NCI-H524 (cell line): Measurements from ENCODE around the gene SLC12A9.

Experiments used
- DNase-seq, 2 experiments: peaks; one replicate each; lab custom pipeline; 2025; lab: John Stamatoyannopoulos, UW

SLC12A9 gene

GRCh38 chr7:100882785-100883526, 30.4 kb downstream of the SLC12A9 start:
- DNase-seq: no peak

GRCh38 chr7:100884736-100885439, 32.4 kb downstream of the SLC12A9 start:
- no peak for DNase-seq

GRCh38 chr7:100885440-100886141, 33.1 kb downstream of the SLC12A9 start:
- DNase-seq: no peak

GRCh38 chr7:100886142-100886935, 33.8 kb downstream of the SLC12A9 start:
- no peak for DNase-seq

- no peak for DNase-seq
These were observed 34.5 kb downstream of the SLC12A9 start for GRCh38 chr7:100886936-100887515.

GRCh38 chr7:100887516-100888290, 35.2 kb downstream of the SLC12A9 start:
- no peak for DNase-seq

GRCh38 chr7:100888291-100888987, 35.9 kb downstream of the SLC12A9 start:
- DNase-seq: no peak

- DNase-seq: no peak
These were observed 36.7 kb downstream of the SLC12A9 start, which contains the start of gene UFSP1 for GRCh38 chr7:100888988-100889750. Gene UFSP1 (minus strand): TSS chr7:100889715. CDS start chr7:100889271, 444 bp downstream.

- no peak for DNase-seq
These were observed 38.4 kb downstream of the SLC12A9 start for GRCh38 chr7:100890653-100891567.

- DNase-seq: no peak
These were observed 39.2 kb downstream of the SLC12A9 start for GRCh38 chr7:100891568-100892247.

GRCh38 chr7:100892364-100893317, 40.1 kb downstream of the SLC12A9 start:
- DNase-seq: no peak

GRCh38 chr7:100893318-100893895, 40.9 kb downstream of the SLC12A9 start:
- no peak for DNase-seq

- no peak for DNase-seq
These were observed 41.6 kb downstream of the SLC12A9 start for GRCh38 chr7:100893910-100894721.

GRCh38 chr7:100894860-100895700, 42.6 kb downstream of the SLC12A9 start:
- DNase-seq: peak in 1 of 2 experiments; percentile 60

- DNase-seq: no peak
These were observed 43.1 kb downstream of the SLC12A9 start, which contains the start of gene ACHE for GRCh38 chr7:100895701-100895955. Gene ACHE (minus strand): TSS chr7:100895888. CDS start chr7:100894232, 1,656 bp downstream.
